Measurements from ENCODE around the gene PSME3IP1.

The PSME3IP1 gene

DNA sequence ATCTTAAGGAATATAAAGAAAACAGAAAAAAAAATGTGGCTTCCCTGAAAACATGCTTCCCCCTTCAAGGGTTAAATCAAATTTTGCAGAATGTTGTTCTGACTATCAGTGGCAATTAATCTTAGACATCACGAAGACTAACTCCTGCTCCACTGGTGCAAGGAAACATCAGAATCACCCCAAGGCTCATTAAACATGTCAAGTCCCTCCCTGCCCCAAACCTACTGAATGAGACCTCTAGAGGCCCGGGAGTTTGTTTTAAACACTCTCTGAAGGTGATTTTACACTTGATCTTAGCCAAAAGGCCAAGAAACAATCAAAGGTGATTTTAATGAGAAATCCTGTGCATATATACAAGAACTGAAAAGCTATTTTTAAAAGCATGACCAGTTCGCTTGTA, 18.3 kb downstream of the PSME3IP1 start:
- no peak for DNase-seq

- no peak for DNase-seq
These were observed 18.9 kb downstream of the PSME3IP1 start for GRCh38 chr16:57166951-57167350.

- DNase-seq, result no peak
These were observed 19.4 kb downstream of the PSME3IP1 start for GRCh38 chr16:57166451-57166850.

GRCh38 chr16:57165938-57166337, 19.9 kb downstream of the PSME3IP1 start:
- no peak for DNase-seq

GRCh38 chr16:57165483-57165882, 20.4 kb downstream of the PSME3IP1 start:
- DNase-seq, result no peak

- DNase-seq, result no peak
These were observed 22.0 kb downstream of the PSME3IP1 start for GRCh38 chr16:57163842-57164241.

- DNase-seq, result no peak
These were observed 26.4 kb downstream of the PSME3IP1 start for GRCh38 chr16:57159447-57159846.

GRCh38 chr16:57157533-57157932, 28.3 kb downstream of the PSME3IP1 start:
- DNase-seq, result no peak

DNA sequence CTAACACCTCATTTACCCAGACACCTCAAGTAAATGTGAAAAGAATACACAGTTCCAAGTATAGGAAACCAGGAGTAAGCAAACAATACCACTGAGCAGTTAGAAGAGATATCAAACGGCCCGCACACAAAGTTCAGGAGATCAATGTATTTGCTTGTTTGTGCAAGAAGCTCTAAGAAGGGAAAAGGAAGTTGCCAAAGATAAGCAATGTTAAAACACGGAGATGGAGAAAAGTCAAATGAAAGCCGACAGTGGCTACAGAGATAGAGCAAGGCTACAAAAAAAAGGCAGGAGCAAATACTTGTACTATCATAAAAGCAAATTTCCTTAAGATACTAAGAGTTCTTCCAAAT, 29.5 kb downstream of the PSME3IP1 start:
- DNase-seq, result no peak

GRCh38 chr16:57155702-57156350, 30.0 kb downstream of the PSME3IP1 start:
- DNase-seq, result no peak

GRCh38 chr16:57153841-57154240, 32.0 kb downstream of the PSME3IP1 start:
- no peak for DNase-seq

DNA sequence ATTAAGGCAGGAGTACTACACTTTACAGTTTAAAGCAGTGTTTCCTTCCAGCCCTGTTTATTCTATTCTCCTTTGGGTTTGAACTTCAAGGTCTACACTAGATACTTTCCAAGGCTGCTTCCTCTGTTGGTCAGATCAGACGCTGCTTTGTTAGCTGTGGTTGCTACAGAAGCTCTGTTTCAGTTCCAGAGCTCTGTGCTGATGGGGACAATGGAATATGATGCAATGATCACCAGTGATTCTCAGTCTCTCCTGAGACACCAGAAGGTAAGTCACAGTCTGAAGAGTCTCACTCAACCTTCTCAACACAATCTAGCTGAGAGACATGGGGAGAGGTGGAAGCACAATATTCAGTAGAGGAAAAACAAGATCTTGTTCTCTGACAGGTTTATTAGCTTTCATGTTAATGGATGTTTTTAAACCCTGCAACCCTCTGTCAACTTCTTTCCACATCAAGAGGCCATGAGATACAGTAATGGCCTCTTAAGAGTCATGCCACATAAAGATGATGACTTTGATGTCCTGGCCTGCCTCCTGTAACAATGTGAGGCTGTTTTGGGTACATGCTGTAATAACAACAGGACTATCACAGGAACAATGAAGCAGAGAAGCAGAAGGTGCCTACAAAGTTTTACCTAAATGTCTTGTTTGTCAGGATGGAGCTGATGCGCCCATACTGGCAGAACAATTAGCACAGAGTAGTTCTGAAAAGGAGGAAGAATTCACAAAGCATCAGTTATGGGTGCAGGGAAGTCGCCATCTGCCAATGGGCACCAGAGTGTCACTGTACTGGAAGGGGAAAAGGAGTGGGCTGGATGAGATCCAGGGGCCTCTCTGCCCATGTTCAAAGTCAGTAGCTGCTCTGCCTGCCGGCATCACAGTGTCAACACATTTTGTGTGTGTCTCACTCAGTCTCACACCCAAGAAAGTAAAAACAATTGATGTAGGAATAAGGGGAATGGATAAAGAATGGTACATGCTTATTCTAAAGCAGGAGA, 33.4 kb downstream of the PSME3IP1 start:
- DNase-seq, result no peak

- no peak for DNase-seq
These were observed 34.5 kb downstream of the PSME3IP1 start for GRCh38 chr16:57151369-57151768.

DNA sequence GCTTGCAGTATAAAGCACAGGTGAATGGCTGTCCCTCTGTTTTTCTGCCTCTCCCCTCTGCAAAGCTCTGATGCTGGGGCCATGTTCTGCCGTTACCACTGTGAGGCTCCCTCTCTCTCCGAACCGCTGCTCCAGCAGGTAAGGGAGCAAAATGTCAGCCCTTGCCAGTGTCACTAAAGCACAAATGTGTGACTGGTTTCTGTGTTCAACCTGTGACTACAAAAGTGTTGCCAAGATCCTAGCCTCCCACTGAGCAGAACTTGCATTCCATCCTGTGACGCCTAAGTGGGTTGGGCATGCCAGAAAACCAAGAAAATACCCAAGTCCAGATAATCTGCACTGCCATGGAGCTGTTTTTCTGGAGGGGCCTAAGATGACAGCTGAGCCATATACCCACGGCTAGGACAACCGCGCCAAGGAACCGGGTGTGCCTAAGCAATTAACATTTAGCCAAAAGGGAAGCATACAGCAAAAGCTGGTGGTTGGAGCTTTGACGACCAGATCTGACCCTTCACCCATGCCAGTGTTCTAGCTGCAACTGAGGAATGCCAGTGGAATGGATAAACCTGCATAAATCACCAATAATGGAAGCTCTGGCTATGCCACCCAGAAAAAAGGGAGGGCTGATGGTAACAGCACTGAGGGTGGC, 35.0 kb downstream of the PSME3IP1 start:
- DNase-seq, result no peak

- no peak for DNase-seq
These were observed 36.4 kb downstream of the PSME3IP1 start for GRCh38 chr16:57149391-57149790.

DNA sequence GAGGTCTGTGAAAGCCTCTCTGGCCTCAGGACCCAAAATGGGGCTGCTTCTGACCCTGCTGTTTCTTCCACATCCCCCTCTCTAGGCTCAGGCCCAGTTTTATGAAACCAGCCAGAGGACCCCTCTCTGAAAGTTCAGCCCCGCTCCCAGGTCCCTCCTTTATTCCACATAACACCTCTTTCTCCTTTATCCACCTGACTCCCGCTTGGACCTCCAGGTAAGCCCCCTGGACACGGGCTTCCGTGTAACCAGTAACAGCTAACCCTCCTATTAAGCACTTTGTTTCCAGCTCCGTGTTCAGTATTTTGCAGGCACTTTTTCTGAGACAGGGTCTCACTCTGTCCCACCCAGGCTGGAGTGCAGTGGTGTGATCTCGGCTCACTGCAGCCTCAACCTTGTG, 37.4 kb downstream of the PSME3IP1 start:
- no peak for DNase-seq

GRCh38 chr16:57147381-57148221, 38.2 kb downstream of the PSME3IP1 start:
- no peak for DNase-seq

- no peak for DNase-seq
These were observed 39.1 kb downstream of the PSME3IP1 start for GRCh38 chr16:57146735-57147134.

GRCh38 chr16:57146040-57146647, 39.7 kb downstream of the PSME3IP1 start:
- no peak for DNase-seq

DNA sequence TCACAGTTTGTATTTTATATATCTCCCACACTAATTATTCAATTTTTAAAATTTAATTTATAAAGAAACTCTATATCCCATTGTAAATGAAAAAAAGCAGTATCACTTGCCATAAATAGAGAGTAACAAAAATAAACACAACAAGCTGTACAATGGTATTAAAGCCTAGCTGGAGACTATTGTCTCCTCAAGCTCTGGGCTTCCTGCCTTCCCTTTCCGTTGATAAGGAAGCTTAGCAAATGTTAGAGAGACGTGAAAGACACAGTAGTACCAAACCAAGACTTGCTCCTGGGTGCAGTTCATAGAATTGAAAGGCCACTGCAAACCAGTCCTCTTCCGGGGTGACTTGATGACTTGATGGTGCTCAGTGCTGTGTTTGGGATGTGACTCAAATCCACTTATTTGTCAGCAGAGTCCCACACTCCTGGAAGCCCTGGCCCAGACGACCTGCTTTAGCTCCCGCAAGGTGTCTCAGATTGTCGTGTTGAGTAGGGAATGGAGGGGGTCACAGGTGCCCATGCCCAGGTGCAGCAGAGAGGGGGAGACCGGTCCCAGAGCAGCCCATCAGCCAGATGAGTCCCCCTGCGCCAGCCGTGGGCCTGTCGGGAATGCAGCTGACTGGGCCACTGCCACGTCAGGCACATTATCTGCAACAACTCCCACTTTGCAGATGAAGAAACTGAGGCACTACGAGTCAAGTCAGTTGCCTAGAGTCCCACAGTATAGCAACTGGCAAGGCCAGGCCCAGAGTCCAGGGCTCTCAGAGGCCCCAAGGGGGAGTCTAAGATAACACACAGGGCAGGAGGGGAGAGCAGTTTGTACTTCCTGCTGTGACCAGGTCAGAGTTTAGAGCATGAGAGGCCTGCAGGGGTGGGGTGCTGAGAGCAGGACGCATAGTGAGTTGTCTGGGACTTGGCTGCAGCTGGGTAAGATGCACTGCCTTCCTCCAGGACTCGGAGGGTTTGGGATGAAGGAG, 40.5 kb downstream of the PSME3IP1 start:
- DNase-seq, result no peak

DNA sequence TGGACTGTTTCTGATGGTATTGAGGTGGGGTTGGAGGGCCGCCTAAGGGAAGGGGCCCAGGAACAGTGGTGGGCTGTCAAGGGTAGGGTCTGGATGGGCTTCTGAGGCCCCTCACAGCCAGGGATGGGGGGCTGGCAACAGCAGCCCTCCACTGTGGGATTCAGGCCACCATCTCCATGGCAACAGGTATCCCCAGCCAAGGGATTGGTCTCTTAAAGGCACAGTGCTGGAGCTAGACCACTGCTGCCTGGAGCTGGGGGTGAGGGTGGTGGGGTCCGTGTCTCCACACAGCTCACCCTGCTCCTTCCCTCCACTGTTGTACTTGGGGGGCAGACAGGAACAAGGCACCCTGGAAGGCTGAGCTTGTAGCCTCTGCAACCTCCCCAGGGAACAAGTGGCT, 41.8 kb downstream of the PSME3IP1 start:
- no peak for DNase-seq
